GM19328 (cell line): ENCODE results near the gene NMB.

ENCODE experiments used
- ATAC-seq: cut with Tn5 transposase; IDR thresholded peaks from one replicate; pipeline ENCODE4 v1.9.1; 2021; ENCODE audit warnings: mild to moderate bottlenecking, moderate library complexity; ENCODE audit not compliant: unreplicated experiment

NMB gene

DNA sequence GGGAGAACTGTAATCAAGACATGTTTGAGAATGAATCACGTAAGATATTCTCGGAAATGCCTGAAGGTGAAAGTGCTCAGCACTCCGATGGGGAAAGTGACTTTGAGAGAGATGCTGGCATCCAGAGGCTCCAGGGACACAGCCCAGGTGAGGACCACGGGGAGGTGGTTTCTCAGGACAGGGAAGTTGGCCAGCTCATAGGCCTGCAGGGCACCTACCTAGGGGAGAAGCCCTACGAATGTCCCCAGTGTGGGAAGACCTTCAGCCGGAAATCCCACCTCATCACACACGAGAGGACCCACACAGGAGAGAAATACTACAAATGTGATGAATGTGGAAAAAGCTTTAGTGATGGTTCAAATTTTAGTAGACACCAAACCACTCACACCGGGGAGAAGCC is 37.4 kb downstream of the NMB start:
- ATAC-seq, result no peak

DNA sequence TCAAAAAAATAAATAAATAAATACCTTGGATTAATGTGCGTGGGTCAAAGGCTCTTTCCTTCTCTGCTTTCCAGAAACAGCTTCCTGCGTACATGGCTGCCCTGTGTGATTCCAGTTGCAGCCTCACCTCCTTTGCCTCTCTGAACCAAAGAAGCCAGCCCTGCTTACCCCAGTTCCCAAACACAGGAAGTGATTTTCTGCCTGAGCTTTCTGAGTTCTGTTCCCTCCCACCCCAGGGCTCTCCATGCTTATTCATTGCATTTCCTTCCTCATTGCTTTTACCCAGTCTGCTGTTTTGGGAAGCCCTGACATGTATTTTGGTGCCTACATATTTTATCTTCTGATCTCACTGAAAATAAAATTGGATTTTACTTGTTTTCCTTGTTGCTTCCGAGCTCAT is 41.8 kb downstream of the NMB start:
- ATAC-seq, result no peak

DNA sequence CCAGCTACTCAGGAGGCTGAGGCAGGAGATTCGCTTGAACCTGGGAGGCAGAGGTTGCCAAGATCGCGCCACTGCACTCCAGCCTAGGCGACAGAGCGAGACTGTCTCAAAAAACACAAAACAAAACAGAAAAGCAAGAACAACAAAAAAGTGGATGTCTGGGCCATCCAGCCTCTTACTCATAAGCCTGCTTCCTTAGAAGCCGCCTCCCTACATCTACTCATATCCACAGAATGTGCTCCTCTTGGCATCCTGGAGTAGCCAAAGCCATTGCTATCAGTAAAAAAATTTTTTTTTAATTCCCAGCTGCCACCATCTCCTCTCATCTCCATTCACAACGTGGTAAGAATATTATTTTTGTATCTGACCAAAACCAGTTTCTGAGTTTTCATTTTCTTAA is 46.4 kb downstream of the NMB start:
- ATAC-seq, result no peak

DNA sequence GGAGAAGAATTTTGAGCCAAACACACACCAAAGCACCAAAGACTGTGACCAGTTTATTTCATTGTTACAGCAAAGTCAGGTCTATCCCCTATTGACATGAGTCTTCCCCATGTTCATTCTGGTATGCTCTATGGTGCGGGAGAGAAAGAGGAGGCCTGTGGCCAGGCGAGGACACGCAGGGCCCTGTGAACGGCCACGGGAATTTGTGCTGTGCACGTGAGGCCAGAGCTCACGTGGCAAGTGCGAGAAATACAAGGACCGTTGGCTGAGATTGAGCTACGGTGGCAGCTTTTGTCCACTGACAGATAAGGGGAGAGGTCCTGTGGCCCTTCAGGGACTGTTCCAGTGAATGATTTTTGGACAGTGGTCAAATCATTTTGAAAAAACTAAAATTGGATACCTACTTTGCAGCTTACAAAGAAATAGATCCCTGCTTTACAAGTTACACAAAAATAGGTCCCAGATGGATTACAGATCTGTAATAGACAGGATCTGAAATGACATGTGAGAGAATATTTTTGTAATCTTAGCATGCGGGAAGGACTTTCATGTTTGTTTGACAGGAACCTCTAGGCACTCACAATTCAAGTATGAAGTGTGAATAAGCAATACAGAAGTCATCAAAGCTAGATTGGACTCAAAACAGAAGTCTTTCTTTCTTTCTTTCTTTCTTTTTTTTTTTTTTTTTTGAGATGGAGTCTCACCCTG is 48.0 kb downstream of the NMB start:
- no peak for ATAC-seq

DNA sequence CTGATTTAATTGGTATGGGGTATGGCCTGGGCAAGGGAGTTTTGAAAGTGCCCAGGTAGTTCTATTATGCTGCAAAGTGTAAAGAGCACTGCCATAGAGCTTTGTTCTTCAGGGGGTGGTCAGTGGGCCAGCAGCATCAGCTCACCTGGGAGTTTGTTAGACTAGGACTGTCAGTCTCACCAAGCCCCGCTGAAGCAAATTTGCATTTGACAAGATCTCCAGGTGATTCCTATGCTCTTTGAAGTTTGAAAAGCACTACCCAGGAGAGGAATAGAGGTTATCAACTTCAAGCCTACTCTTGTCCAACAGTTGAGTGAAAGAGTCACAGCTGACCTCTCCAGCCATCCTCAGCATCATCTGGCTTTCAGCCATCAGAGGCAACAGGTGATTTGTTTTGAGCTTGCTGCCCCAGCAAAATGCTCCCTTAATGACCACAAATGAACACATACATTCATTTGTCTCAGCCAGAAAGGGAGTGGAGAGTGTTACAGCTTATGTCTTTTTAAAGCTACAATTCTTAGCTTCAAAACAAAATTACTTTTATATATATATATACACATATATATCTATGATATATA is 49.2 kb downstream of the NMB start:
- no peak for ATAC-seq

DNA sequence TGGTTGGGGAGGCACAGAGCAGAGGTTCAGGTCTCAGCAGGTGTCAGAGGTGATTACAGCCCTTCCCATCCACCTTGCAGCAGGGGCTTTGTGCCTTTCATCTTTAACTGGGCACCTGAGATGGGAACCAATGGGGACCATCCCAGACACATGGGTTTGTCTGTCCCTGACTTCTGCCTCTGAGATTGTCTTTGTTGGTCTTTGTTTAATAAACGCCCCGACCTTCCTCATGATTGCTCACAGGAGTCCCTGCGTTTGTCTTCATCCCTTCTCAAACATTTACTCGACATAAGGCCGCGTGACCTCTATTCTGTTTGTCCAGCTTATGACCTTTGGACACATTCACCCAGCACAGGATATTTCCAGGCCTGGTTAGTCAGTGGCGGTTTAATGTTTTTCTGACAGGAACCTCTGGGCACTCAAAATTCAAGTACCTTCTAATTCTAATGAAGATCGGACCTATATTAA is 51.3 kb downstream of the NMB start:
- ATAC-seq, result no peak

DNA sequence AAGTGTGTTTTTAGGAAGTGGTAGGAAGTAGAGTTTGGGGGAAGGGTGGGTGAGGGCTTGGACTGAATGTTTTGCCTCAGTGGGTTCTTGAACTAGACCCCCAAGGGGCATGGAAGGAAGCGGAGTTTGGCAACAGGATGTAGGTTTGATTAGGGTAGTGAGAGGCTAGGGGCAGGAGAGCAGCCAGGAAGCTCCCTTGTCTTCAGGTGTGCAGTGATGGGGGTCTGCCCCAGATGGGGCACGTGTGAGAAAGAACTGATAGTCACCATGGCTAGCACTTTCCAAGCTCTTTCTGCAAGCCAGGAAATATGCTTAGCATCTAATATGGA is 52.5 kb downstream of the NMB start:
- no peak for ATAC-seq
